Measurements from ENCODE around the gene KLF18. TPM values are rescaled to one million over a fixed set of nuclear protein-coding genes. Genes with fewer than 3 reads are reported as not detected.

KLF18 gene
- total and polyA plus RNA-seq, 2 donors (not counting 3 experiments of a cell fraction or from before 2014, with no cell fraction given): not detected

DNA sequence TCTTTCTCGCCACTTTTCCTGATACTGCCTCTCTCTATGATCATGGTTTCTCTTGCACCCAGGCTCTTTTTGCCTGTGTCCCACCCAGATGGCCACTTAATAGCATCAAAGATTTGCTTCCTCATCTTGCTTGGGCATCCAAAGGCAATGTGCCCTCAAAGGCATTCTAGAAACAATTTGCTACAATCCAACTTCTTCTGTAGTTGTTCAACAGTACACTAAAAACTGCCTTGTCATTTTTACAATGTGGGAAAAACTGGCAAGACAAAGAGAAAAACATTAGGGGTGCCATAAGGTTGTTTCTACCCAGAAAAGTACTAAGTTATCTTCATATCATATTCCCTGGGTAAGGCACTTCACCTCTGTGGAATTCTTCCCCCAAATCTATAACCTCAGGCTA is 16.5 kb upstream of the KLF18 start:
- H2AFZ ChIP-seq (ENCODE audit: low read depth, low read length): no peak overlapping the region
- no peaks in the 10 kb centered on the region for H3K9me3 ChIP-seq (replicated peaks; ENCODE audit: control insufficient read depth, insufficient read depth, low read length)
- no peak overlapping the region for H3K9ac ChIP-seq (replicated peaks; ENCODE audit: extremely low read depth, insufficient read depth, low read length)
- no peak overlapping the region for H3K27ac ChIP-seq (ENCODE audit: insufficient read depth, low read depth, low read length)
- TF ChIP-seq POLR2A (IDR thresholded peaks at IDR 0.05; ENCODE audit: low read depth, low read length) (no peak), FOS (IDR thresholded peaks at IDR 0.05; ENCODE audit: borderline replicate concordance, insufficient read depth, low read length) (no peak), EZH2 (IDR thresholded peaks at IDR 0.05; ENCODE audit: borderline replicate concordance, low read depth, low read length, severe bottlenecking) (no peak), POLR2AphosphoS5 (IDR thresholded peaks at IDR 0.05; ENCODE audit: insufficient read depth, low read depth, low read length) (no peak), MYC (IDR thresholded peaks at IDR 0.05; ENCODE audit: low read depth, low read length) (no peak), JUN (IDR thresholded peaks at IDR 0.05; ENCODE audit: borderline replicate concordance, insufficient read depth, insufficient read length, low read depth) (no peak), GATA2 (IDR thresholded peaks at IDR 0.05; ENCODE audit: insufficient read depth, insufficient read length, low read depth, low read length) (no peak)
- TF ChIP-seq, protein P1, sequence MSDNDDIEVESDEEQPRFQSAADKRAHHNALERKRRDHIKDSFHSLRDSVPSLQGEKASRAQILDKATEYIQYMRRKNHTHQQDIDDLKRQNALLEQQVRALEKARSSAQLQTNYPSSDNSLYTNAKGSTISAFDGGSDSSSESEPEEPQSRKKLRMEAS (IDR thresholded peaks at IDR 0.05; ENCODE audit: insufficient read depth, insufficient read length): no peak
- TF ChIP-seq, protein P2, sequence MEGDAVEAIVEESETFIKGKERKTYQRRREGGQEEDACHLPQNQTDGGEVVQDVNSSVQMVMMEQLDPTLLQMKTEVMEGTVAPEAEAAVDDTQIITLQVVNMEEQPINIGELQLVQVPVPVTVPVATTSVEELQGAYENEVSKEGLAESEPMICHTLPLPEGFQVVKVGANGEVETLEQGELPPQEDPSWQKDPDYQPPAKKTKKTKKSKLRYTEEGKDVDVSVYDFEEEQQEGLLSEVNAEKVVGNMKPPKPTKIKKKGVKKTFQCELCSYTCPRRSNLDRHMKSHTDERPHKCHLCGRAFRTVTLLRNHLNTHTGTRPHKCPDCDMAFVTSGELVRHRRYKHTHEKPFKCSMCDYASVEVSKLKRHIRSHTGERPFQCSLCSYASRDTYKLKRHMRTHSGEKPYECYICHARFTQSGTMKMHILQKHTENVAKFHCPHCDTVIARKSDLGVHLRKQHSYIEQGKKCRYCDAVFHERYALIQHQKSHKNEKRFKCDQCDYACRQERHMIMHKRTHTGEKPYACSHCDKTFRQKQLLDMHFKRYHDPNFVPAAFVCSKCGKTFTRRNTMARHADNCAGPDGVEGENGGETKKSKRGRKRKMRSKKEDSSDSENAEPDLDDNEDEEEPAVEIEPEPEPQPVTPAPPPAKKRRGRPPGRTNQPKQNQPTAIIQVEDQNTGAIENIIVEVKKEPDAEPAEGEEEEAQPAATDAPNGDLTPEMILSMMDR (IDR thresholded peaks at IDR 0.05; ENCODE audit: extremely low read depth in 1 of 2, insufficient read depth in 1 of 2, low read depth in 1 of 2, low read length in 2 of 2): no peak
- ChIA-PET CTCF (no interaction called here), POLR2A (no interaction called here)
- dilution Hi-C loops (cut with MboI; ENCODE audit: extremely low pct_ligation_motif_present, low sequenced_read_pairs): no loop called here
- no peaks in the 10 kb centered on the region for H3K4me1 ChIP-seq (ENCODE audit: control insufficient read depth, extremely low read depth, insufficient read depth, low read length)
- H3K9me1 ChIP-seq (replicated peaks; ENCODE audit: control insufficient read depth, extremely low read depth, insufficient read depth, low read length): no peaks in the 10 kb centered on the region
- H3K79me2 ChIP-seq (ENCODE audit: control insufficient read depth, insufficient read depth, low read length): no peaks in the 10 kb centered on the region
- intact Hi-C loops (cut with micrococcal nuclease): no loop called here
- peaks cover 0 to 3% of the 10 kb centered on the region in 2 experiments for H3K27me3 ChIP-seq (ENCODE audit: control insufficient read depth in 2 of 2, insufficient read depth in 2 of 2, low read length in 2 of 2)
- no peak overlapping the region for H3K4me2 ChIP-seq (ENCODE audit: insufficient read depth, low read length)
- DNase-seq (ENCODE audit: low read depth, low spot score) (no peak), FAIRE-seq (no peak)
- no peaks in the 10 kb centered on the region for H3K36me3 ChIP-seq (ENCODE audit: control insufficient read depth in 2 of 2, extremely low read depth in 1 of 2, insufficient read depth in 2 of 2, low read length in 2 of 2)
- H4K20me1 ChIP-seq (replicated peaks; ENCODE audit: control insufficient read depth, extremely low read depth, insufficient read depth, low read length): no peaks in the 10 kb centered on the region
- H3K4me3 ChIP-seq (replicated peaks in 1 of 3; ENCODE audit: insufficient read depth in 1 of 3, low read depth in 1 of 3, low read length in 3 of 3): no peak overlapping the region
- no TSS peak for BruUV-seq (replicated peaks)

Data from endothelial cell of umbilical vein (primary cell).